Panc1 (cell line): Measurements from ENCODE around the gene ATXN3L. TPM values are rescaled to one million over a fixed set of nuclear protein-coding genes. Genes with fewer than 3 reads are reported as not detected.

Experiments used
- ATAC-seq: fragments of 200-7000 bp; cut with Tn5 transposase; 2 replicates; pipeline ENCODE4 v1.9.1; 2020; ENCODE audit warnings: mild to moderate bottlenecking, moderate library complexity
- BruUV-seq: library from RNA; stranded (reverse); fragments of 400-500 nt; replicated peaks from 2 replicates; lab custom pipeline; 2021; lab: Mats Ljungman, UMichigan
- CTCF ChIA-PET: fragments of 300-600 bp; sonication (Branson Sonifier 250); formaldehyde crosslinking; loops from one replicate; lab custom pipeline; 2022; ENCODE audit warnings: antibody characterized with exemption; lab: Charles Lee
- POLR2A ChIA-PET: fragments of 300-600 bp; sonication (Branson Sonifier 250); formaldehyde crosslinking; loops from one replicate; lab custom pipeline; 2022; ENCODE audit warnings: antibody characterized with exemption; lab: Charles Lee
- DNase-seq: peaks from one replicate; pipeline ENCODE4 v3.0.0-alpha.2; 2010; ENCODE audit warnings: low read depth, low spot score
- H3K27ac ChIP-seq: 2 replicates; pipeline ENCODE4 v1.5.1; 2011; ENCODE audit warnings: mild to moderate bottlenecking, low read length, inconsistent platforms
- H3K27me3 ChIP-seq: fragments of 200-500 bp; sonication (Bioruptor generic); 2 replicates; pipeline ENCODE4 v1.6.0; 2014; ENCODE audit warnings: low read length, inconsistent platforms; ENCODE audit not compliant: control insufficient read depth, insufficient read depth
- H3K36me3 ChIP-seq: fragments of 200-500 bp; sonication (Bioruptor generic); 2 replicates; pipeline ENCODE4 v1.5.1; 2014; ENCODE audit warnings: inconsistent platforms, mild to moderate bottlenecking, low read length, moderate library complexity; ENCODE audit not compliant: control insufficient read depth, insufficient read depth
- H3K4me1 ChIP-seq: 2 replicates; pipeline ENCODE4 v1.5.1; 2011; ENCODE audit warnings: inconsistent platforms, mild to moderate bottlenecking, low read length, moderate library complexity; ENCODE audit not compliant: control insufficient read depth, insufficient read depth
- H3K4me3 ChIP-seq, 2 experiments: 2 replicates each; pipeline ENCODE4 v1.5.1; 2011 to 2012; ENCODE audit warnings: low read depth in 2 of 2, low read length in 2 of 2, mild to moderate bottlenecking in 2 of 2, inconsistent platforms in 1 of 2, moderate library complexity in 1 of 2
- H3K9me3 ChIP-seq: fragments of 200-500 bp; sonication (Bioruptor generic); 2 replicates; pipeline ENCODE4 v1.5.1; 2014; ENCODE audit warnings: low read depth, mild to moderate bottlenecking, inconsistent platforms, low read length, moderate library complexity; ENCODE audit not compliant: control insufficient read depth, insufficient read depth
- POLR2AphosphoS5 ChIP-seq: IDR thresholded peaks from 2 replicates; pipeline ENCODE4 v1.6.1; 2012; ENCODE audit warnings: mild to moderate bottlenecking, low read depth, low read length, moderate library complexity
- SIN3A ChIP-seq: IDR thresholded peaks from 2 replicates; pipeline ENCODE4 v1.6.1; 2012; ENCODE audit warnings: low read depth, mild to moderate bottlenecking, low read length, moderate library complexity, borderline replicate concordance; ENCODE audit not compliant: insufficient read depth
- TCF7L2 ChIP-seq: IDR thresholded peaks from 2 replicates; pipeline ENCODE4 v1.6.1; 2011; ENCODE audit warnings: mild to moderate bottlenecking, low read depth, low read length, inconsistent platforms
- in situ Hi-C: cut with HindIII; loops from 2 replicates; pipeline ENCODE4 v1.10.0; 2016; ENCODE audit warnings: low sequenced_read_pairs, low pct_unique_long_range_greater_than_20kb
- intact Hi-C: fragments of 100-400 bp; cut with micrococcal nuclease; formaldehyde crosslinking; loops from one replicate; pipeline ENCODE4 v1.10.0; 2022; ENCODE audit not compliant: unreplicated experiment
- total RNA-seq: library from RNA; stranded (reverse); gene quantifications from one replicate; pipeline ENCODE4 v1.2.1, GENCODE V29; 2021; ENCODE audit not compliant: unreplicated experiment
- TF ChIP-seq, protein P1 (sequence below): fragments of 450-650 bp; IDR thresholded peaks from 2 replicates; pipeline ENCODE4 v1.5.1; 2017; ENCODE audit warnings: mild to moderate bottlenecking
- TF ChIP-seq, protein P2 (sequence below), 2 experiments: IDR thresholded peaks; 2 replicates each; pipeline ENCODE4 v1.6.1; 2011 to 2012; ENCODE audit warnings: low read depth in 2 of 2, control low read depth in 1 of 2, low read length in 1 of 2, mild to moderate bottlenecking in 1 of 2, moderate library complexity in 1 of 2; ENCODE audit not compliant: insufficient read depth in 1 of 2

ATXN3L gene
- total RNA-seq, 1 experiment from 2014 or later, result not detected

DNA sequence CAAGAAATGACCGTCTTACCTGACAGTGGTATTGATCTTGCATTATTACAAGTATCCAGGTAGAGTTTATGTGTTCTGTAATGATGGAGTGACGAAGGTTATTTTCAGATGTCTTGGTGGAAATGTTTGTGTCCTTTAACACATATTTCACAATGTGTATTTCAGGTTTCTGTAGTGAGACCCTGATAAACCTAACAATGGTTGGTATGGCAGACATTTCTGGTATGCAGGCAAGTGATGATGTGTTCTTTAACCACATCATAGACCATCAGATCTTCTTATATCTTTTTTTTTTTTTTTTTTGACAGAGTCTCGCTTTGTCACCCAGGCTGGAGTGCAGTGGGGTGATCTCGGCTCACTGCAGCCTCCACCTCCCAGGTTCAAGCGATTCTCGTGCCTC lies 14.6 kb upstream of the ATXN3L start:
- Histone ChIP-seq H3K27ac (no peak overlapping the region), H3K27me3 (no peaks in the 10 kb centered on the region), H3K36me3 (no peaks in the 10 kb centered on the region), H3K4me3 (no peak overlapping the region), H3K4me1 (no peaks in the 10 kb centered on the region), H3K9me3 (no peaks in the 10 kb centered on the region)
- no TSS peak for BruUV-seq
- DNase-seq, result no peak
- in situ Hi-C loops (no loop called here), intact Hi-C loops (no loop called here)
- TF ChIP-seq TCF7L2, result no peak
- no peak for TF ChIP-seq SIN3A
- TF ChIP-seq POLR2AphosphoS5, result no peak
- TF ChIP-seq, protein P1, sequence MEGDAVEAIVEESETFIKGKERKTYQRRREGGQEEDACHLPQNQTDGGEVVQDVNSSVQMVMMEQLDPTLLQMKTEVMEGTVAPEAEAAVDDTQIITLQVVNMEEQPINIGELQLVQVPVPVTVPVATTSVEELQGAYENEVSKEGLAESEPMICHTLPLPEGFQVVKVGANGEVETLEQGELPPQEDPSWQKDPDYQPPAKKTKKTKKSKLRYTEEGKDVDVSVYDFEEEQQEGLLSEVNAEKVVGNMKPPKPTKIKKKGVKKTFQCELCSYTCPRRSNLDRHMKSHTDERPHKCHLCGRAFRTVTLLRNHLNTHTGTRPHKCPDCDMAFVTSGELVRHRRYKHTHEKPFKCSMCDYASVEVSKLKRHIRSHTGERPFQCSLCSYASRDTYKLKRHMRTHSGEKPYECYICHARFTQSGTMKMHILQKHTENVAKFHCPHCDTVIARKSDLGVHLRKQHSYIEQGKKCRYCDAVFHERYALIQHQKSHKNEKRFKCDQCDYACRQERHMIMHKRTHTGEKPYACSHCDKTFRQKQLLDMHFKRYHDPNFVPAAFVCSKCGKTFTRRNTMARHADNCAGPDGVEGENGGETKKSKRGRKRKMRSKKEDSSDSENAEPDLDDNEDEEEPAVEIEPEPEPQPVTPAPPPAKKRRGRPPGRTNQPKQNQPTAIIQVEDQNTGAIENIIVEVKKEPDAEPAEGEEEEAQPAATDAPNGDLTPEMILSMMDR, result no peak
- TF ChIP-seq, protein P2, sequence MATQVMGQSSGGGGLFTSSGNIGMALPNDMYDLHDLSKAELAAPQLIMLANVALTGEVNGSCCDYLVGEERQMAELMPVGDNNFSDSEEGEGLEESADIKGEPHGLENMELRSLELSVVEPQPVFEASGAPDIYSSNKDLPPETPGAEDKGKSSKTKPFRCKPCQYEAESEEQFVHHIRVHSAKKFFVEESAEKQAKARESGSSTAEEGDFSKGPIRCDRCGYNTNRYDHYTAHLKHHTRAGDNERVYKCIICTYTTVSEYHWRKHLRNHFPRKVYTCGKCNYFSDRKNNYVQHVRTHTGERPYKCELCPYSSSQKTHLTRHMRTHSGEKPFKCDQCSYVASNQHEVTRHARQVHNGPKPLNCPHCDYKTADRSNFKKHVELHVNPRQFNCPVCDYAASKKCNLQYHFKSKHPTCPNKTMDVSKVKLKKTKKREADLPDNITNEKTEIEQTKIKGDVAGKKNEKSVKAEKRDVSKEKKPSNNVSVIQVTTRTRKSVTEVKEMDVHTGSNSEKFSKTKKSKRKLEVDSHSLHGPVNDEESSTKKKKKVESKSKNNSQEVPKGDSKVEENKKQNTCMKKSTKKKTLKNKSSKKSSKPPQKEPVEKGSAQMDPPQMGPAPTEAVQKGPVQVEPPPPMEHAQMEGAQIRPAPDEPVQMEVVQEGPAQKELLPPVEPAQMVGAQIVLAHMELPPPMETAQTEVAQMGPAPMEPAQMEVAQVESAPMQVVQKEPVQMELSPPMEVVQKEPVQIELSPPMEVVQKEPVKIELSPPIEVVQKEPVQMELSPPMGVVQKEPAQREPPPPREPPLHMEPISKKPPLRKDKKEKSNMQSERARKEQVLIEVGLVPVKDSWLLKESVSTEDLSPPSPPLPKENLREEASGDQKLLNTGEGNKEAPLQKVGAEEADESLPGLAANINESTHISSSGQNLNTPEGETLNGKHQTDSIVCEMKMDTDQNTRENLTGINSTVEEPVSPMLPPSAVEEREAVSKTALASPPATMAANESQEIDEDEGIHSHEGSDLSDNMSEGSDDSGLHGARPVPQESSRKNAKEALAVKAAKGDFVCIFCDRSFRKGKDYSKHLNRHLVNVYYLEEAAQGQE (IDR thresholded peaks at IDR 0.05; ENCODE audit: insufficient read depth in 1 of 2, low read depth in 2 of 2, low read length in 1 of 2), result no peak
- ChIA-PET CTCF (no interaction called here), POLR2A (no interaction called here)
- ATAC-seq, result no peak

GRCh38 chrX:13330446-13330845 lies 10.6 kb upstream of the ATXN3L start:
- TF ChIP-seq, protein P2 (IDR thresholded peaks at IDR 0.05; ENCODE audit: insufficient read depth in 1 of 2, low read depth in 2 of 2, low read length in 1 of 2), result no peak
- TF ChIP-seq TCF7L2 (no peak), SIN3A (no peak), POLR2AphosphoS5 (no peak)
- TF ChIP-seq, protein P1, result no peak
- ATAC-seq (no peak), DNase-seq (no peak)
- POLR2A ChIA-PET, result no interaction called here
- H3K4me1 ChIP-seq, result no peaks in the 10 kb centered on the region
- in situ Hi-C loops (no loop called here), intact Hi-C loops (no loop called here)
- H3K4me3 ChIP-seq, result no peak overlapping the region
- no TSS peak for BruUV-seq
- H3K36me3 ChIP-seq, result no peaks in the 10 kb centered on the region
- no peak overlapping the region for H3K27ac ChIP-seq
- no peaks in the 10 kb centered on the region for H3K9me3 ChIP-seq
- CTCF ChIA-PET, result no interaction called here
- no peaks in the 10 kb centered on the region for H3K27me3 ChIP-seq
